Central memory CD8-positive, alpha-beta T cell (primary cell): ENCODE results near the gene LYPD4.

Experiments used
- ATAC-seq: fragments of 150-1000 bp; cut with Tn5 transposase; replicated peaks from 2 replicates; pipeline ENCODE4 v1.10.0; 2022; ENCODE audit warnings: mild to moderate bottlenecking, moderate FRiP score, moderate number of reproducible peaks; ENCODE audit not compliant: poor library complexity, severe bottlenecking; ENCODE audit errors: extremely low read depth
- DNase-seq, 2 donors: peaks; one replicate each; pipeline ENCODE4 v3.0.0; 2021; ENCODE audit warnings: low spot score in 2 of 2
- H3K27ac Mint-ChIP-seq: one replicate; pipeline ENCODE4 v1.8.0; 2022; ENCODE audit warnings: low read depth, mild to moderate bottlenecking, moderate library complexity, mixed read lengths
- H3K27me3 Mint-ChIP-seq: one replicate; pipeline ENCODE4 v1.8.0; 2022; ENCODE audit warnings: mixed read lengths
- H3K36me3 Mint-ChIP-seq: one replicate; pipeline ENCODE4 v1.8.0; 2022; ENCODE audit warnings: mild to moderate bottlenecking, moderate library complexity, mixed read lengths; ENCODE audit not compliant: insufficient read depth
- H3K4me1 Mint-ChIP-seq: one replicate; pipeline ENCODE4 v1.8.0; 2022; ENCODE audit warnings: mixed read lengths
- H3K4me3 Mint-ChIP-seq: one replicate; pipeline ENCODE4 v1.8.0; 2022; ENCODE audit warnings: mild to moderate bottlenecking, moderate library complexity, mixed read lengths
- H3K9me3 Mint-ChIP-seq: one replicate; pipeline ENCODE4 v1.8.0; 2022; ENCODE audit warnings: mixed read lengths

LYPD4 gene

GRCh38 chr19:41844601-41845000 is at the start of gene LYPD4:
TSS of gene LYPD4 (minus strand) at chr19:41844683. CDS start at chr19:41839285, 5,398 bp downstream.
- no peaks in the 10 kb centered on the region for H3K4me1 Mint-ChIP-seq
- no peak within 1 kb of the TSS for H3K27ac Mint-ChIP-seq
- no peak within 1 kb of the TSS for H3K4me3 Mint-ChIP-seq
- ATAC-seq, result no peak
- DNase-seq, result no peak
- peaks cover 27% of the 10 kb centered on the region for H3K27me3 Mint-ChIP-seq
- H3K36me3 Mint-ChIP-seq, result peaks cover 2% of the 10 kb centered on the region
- no peaks in the 10 kb centered on the region for H3K9me3 Mint-ChIP-seq

- Mint-ChIP-seq H3K4me1 (peaks cover 68% of the 10 kb centered on the region), H3K9me3 (no peaks in the 10 kb centered on the region), H3K27me3 (no peaks in the 10 kb centered on the region), H3K4me3 (peak overlapping the region; percentile 68), H3K27ac (peak overlapping the region; percentile 97), H3K36me3 (peaks cover 79% of the 10 kb centered on the region)
- DNase-seq (no peak), ATAC-seq (no peak)
Measured at GRCh38 chr19:41893899-41894298, 49.4 kb upstream of the LYPD4 start.

GRCh38 chr19:41892173-41892902 is 47.9 kb upstream of the LYPD4 start:
- Mint-ChIP-seq H3K27me3 (no peaks in the 10 kb centered on the region), H3K9me3 (no peaks in the 10 kb centered on the region), H3K36me3 (peaks cover 79% of the 10 kb centered on the region), H3K27ac (peak overlapping the region; percentile 86), H3K4me1 (peaks cover 67% of the 10 kb centered on the region), H3K4me3 (peak overlapping the region; percentile 69)
- ATAC-seq, result no peak
- no peak for DNase-seq

GRCh38 chr19:41890936-41891335 is 46.5 kb upstream of the LYPD4 start:
- Mint-ChIP-seq H3K27ac (no peak overlapping the region), H3K4me1 (peaks cover 64% of the 10 kb centered on the region), H3K4me3 (no peak overlapping the region), H3K27me3 (no peaks in the 10 kb centered on the region), H3K9me3 (no peaks in the 10 kb centered on the region), H3K36me3 (peaks cover 78% of the 10 kb centered on the region)
- DNase-seq, result no peak
- no peak for ATAC-seq

- DNase-seq (no peak), ATAC-seq (no peak)
- Mint-ChIP-seq H3K9me3 (no peaks in the 10 kb centered on the region), H3K27me3 (no peaks in the 10 kb centered on the region), H3K4me1 (peaks cover 65% of the 10 kb centered on the region), H3K27ac (peak overlapping the region; percentile 71), H3K36me3 (peaks cover 73% of the 10 kb centered on the region), H3K4me3 (peak overlapping the region; percentile 93)
Measured at GRCh38 chr19:41889896-41890295, 45.4 kb upstream of the LYPD4 start.

- no peak for ATAC-seq
- peak overlapping the region; percentile 93 for H3K4me3 Mint-ChIP-seq
- peaks cover 71% of the 10 kb centered on the region for H3K36me3 Mint-ChIP-seq
- H3K27me3 Mint-ChIP-seq, result no peaks in the 10 kb centered on the region
- DNase-seq, result no peak
- H3K4me1 Mint-ChIP-seq, result peaks cover 63% of the 10 kb centered on the region
- H3K27ac Mint-ChIP-seq, result peak overlapping the region; percentile 89
- no peaks in the 10 kb centered on the region for H3K9me3 Mint-ChIP-seq
Measured at GRCh38 chr19:41888926-41889325, 44.4 kb upstream of the LYPD4 start.

GRCh38 chr19:41887711-41888382 is 43.4 kb upstream of the LYPD4 start:
- Mint-ChIP-seq H3K27ac (peak overlapping the region; percentile 89), H3K36me3 (peaks cover 70% of the 10 kb centered on the region), H3K4me3 (peak overlapping the region; percentile 93), H3K9me3 (no peaks in the 10 kb centered on the region), H3K27me3 (no peaks in the 10 kb centered on the region), H3K4me1 (peaks cover 60% of the 10 kb centered on the region)
- peak; percentile 60 to 79 for DNase-seq
- ATAC-seq, result peak; percentile 52

GRCh38 chr19:41886761-41887710 is 42.6 kb upstream of the LYPD4 start:
- DNase-seq (peak; percentile 58 to 82), ATAC-seq (peak; percentile 70)
- H3K36me3 Mint-ChIP-seq, result peaks cover 69% of the 10 kb centered on the region
- peak overlapping the region; percentile 89 for H3K27ac Mint-ChIP-seq
- H3K27me3 Mint-ChIP-seq, result no peaks in the 10 kb centered on the region
- H3K9me3 Mint-ChIP-seq, result no peaks in the 10 kb centered on the region
- H3K4me3 Mint-ChIP-seq, result peak overlapping the region; percentile 93
- H3K4me1 Mint-ChIP-seq, result peaks cover 67% of the 10 kb centered on the region

GRCh38 chr19:41883821-41884733 is 39.6 kb upstream of the LYPD4 start:
- no peaks in the 10 kb centered on the region for H3K9me3 Mint-ChIP-seq
- peak overlapping the region; percentile 89 for H3K27ac Mint-ChIP-seq
- DNase-seq (peak; percentile 76 to 80), ATAC-seq (peak; percentile 42)
- peak overlapping the region; percentile 93 for H3K4me3 Mint-ChIP-seq
- H3K27me3 Mint-ChIP-seq, result no peaks in the 10 kb centered on the region
- H3K36me3 Mint-ChIP-seq, result peaks cover 53% of the 10 kb centered on the region
- peaks cover 68% of the 10 kb centered on the region for H3K4me1 Mint-ChIP-seq

GRCh38 chr19:41883463-41883820 is 39.0 kb upstream of the LYPD4 start:
- H3K36me3 Mint-ChIP-seq, result peaks cover 48% of the 10 kb centered on the region
- no peaks in the 10 kb centered on the region for H3K27me3 Mint-ChIP-seq
- peaks cover 62% of the 10 kb centered on the region for H3K4me1 Mint-ChIP-seq

GRCh38 chr19:41882568-41883462 is 38.3 kb upstream of the LYPD4 start, which contains the start of gene ARHGEF1:
TSS of gene ARHGEF1 (plus strand) at chr19:41883184. CDS start at chr19:41888083, 4,899 bp downstream.
- no peak for DNase-seq
- Mint-ChIP-seq H3K27me3 (no peaks in the 10 kb centered on the region), H3K36me3 (peaks cover 42% of the 10 kb centered on the region), H3K4me1 (peaks cover 56% of the 10 kb centered on the region), H3K9me3 (no peaks in the 10 kb centered on the region), H3K27ac (peak within 1 kb of the TSS; percentile 96), H3K4me3 (peak within 1 kb of the TSS; percentile 93)
- ATAC-seq, result no peak

More at GRCh38 chr19:41883463-41883820, 39.0 kb upstream of the LYPD4 start:
- Mint-ChIP-seq H3K9me3 (no peaks in the 10 kb centered on the region), H3K4me3 (peak overlapping the region; percentile 93), H3K27ac (peak overlapping the region; percentile 89)
- ATAC-seq (no peak), DNase-seq (no peak)
